Peyer's patch (tissue), 4 donors: ENCODE data around the gene COL6A3. TPM values are rescaled to one million over a fixed set of nuclear protein-coding genes. Genes with fewer than 3 reads are reported as not detected.
A peak's percentile ranks its signal among the peaks of the same experiment; 100 is the strongest.

Experiments used
- DNase-seq, 3 donors: peaks; one replicate each; pipeline ENCODE4 v3.0.0-alpha.2; 2017 to 2019
- H3K27ac ChIP-seq, 4 donors: fragments of 200-600 bp; sonication (generic); one replicate each; pipeline ENCODE4 v1.5.1; 2016 to 2019
- H3K27me3 ChIP-seq, 2 donors: fragments of 200-600 bp; sonication (generic); one replicate each; pipeline ENCODE4 v1.5.1; 2019
- H3K36me3 ChIP-seq, 3 donors: fragments of 200-600 bp; sonication (generic); one replicate each; pipeline ENCODE4 v1.5.1; 2016 to 2019
- H3K4me1 ChIP-seq, 4 donors: fragments of 200-600 bp; sonication (generic); one replicate each; pipeline ENCODE4 v1.5.1; 2016 to 2019
- H3K4me3 ChIP-seq, 4 donors: fragments of 200-600 bp; sonication (generic); 1 replicate in 3 of 4; 2 replicates in 1 of 4; pipeline ENCODE4 v1.5.1; 2016 to 2019; ENCODE audit warnings: mild to moderate bottlenecking in 1 of 4
- H3K9me3 ChIP-seq, 4 donors: fragments of 200-600 bp; sonication (generic); one replicate each; pipeline ENCODE4 v1.5.1; 2016 to 2019; ENCODE audit warnings: mild to moderate bottlenecking in 1 of 4
- CTCF ChIP-seq, 6 experiments: fragments of 450-650 bp in 4 of 6; fragments of 200-600 bp in 2 of 6; sonication (generic) in 1 of 6; IDR thresholded peaks; one replicate each; pipeline ENCODE4 v1.5.1; 2017 to 2019; ENCODE audit warnings: antibody characterized with exemption in 6 of 6, mild to moderate bottlenecking in 3 of 6, moderate library complexity in 1 of 6
- POLR2A ChIP-seq, 2 donors: fragments of 450-650 bp; IDR thresholded peaks; one replicate each; pipeline ENCODE4 v1.5.1; 2017; ENCODE audit warnings: antibody characterized with exemption in 2 of 2, mild to moderate bottlenecking in 2 of 2, moderate library complexity in 2 of 2
- total RNA-seq, 4 donors: library from RNA; depleted of rRNA; stranded (reverse); fragments of >200 nt; gene quantifications; one replicate each; pipeline ENCODE4 v1.1.0, GENCODE V29; 2016

Gene COL6A3
- total RNA-seq, 4 donors from 2014 or later, result 51.7 to 172 (median 71.0) TPM

- no peak for TF ChIP-seq CTCF (IDR thresholded peaks at IDR 0.05)
- TF ChIP-seq POLR2A (IDR thresholded peaks at IDR 0.05), result no peak
- H3K4me3 ChIP-seq, result no peak overlapping the region
- no peaks in the 10 kb centered on the region for H3K36me3 ChIP-seq
- H3K27me3 ChIP-seq, result no peaks in the 10 kb centered on the region
- peaks cover 0 to 14% (median 0%) of the 10 kb centered on the region in 4 donors for H3K4me1 ChIP-seq
- DNase-seq, result no peak
- H3K9me3 ChIP-seq, result no peaks in the 10 kb centered on the region
- H3K27ac ChIP-seq, result peak overlapping the region in 3 of 4 donors; percentile 43 to 78 (median 51)
These were observed 34.2 kb upstream of the COL6A3 start for GRCh38 chr2:237448171-237448570.

GRCh38 chr2:237447496-237447895 is 33.5 kb upstream of the COL6A3 start:
- H3K36me3 ChIP-seq, result no peaks in the 10 kb centered on the region

GRCh38 chr2:237446338-237446665 is 32.3 kb upstream of the COL6A3 start:
- H3K27ac ChIP-seq, result peak overlapping the region in 2 of 4 donors; percentile 26 to 48
- no peaks in the 10 kb centered on the region for H3K9me3 ChIP-seq
- no peak for DNase-seq
- H3K27me3 ChIP-seq, result no peaks in the 10 kb centered on the region
- no peak for TF ChIP-seq CTCF (IDR thresholded peaks at IDR 0.05)
- TF ChIP-seq POLR2A (IDR thresholded peaks at IDR 0.05), result no peak
- no peaks in the 10 kb centered on the region for H3K36me3 ChIP-seq
- H3K4me1 ChIP-seq, result peaks cover 0 to 14% (median 0%) of the 10 kb centered on the region in 4 donors
- no peak overlapping the region for H3K4me3 ChIP-seq

More at GRCh38 chr2:237447496-237447895, 33.5 kb upstream of the COL6A3 start:
- no peak for DNase-seq
- Histone ChIP-seq H3K4me1 (peaks cover 0 to 14% (median 0%) of the 10 kb centered on the region in 4 donors), H3K27me3 (no peaks in the 10 kb centered on the region), H3K4me3 (no peak overlapping the region), H3K27ac (no peak overlapping the region), H3K9me3 (no peaks in the 10 kb centered on the region)
- no peak for TF ChIP-seq POLR2A (IDR thresholded peaks at IDR 0.05)
- TF ChIP-seq CTCF (IDR thresholded peaks at IDR 0.05), result no peak

- Histone ChIP-seq H3K27me3 (no peaks in the 10 kb centered on the region), H3K27ac (peak overlapping the region in 2 of 4 donors; percentile 26 to 48)
These were observed 31.8 kb upstream of the COL6A3 start for GRCh38 chr2:237445611-237446337.

GRCh38 chr2:237444071-237444470 is 30.1 kb upstream of the COL6A3 start:
- peak overlapping the region in 2 of 4 donors; percentile 8 to 46 for H3K27ac ChIP-seq
- DNase-seq, result no peak
- H3K4me3 ChIP-seq, result no peak overlapping the region
- no peaks in the 10 kb centered on the region for H3K27me3 ChIP-seq
- no peak for TF ChIP-seq CTCF (IDR thresholded peaks at IDR 0.05)
- TF ChIP-seq POLR2A (IDR thresholded peaks at IDR 0.05), result no peak
- H3K4me1 ChIP-seq, result peaks cover 0 to 9% (median 0%) of the 10 kb centered on the region in 4 donors
- no peaks in the 10 kb centered on the region for H3K9me3 ChIP-seq
- H3K36me3 ChIP-seq, result no peaks in the 10 kb centered on the region

More at GRCh38 chr2:237445611-237446337, 31.8 kb upstream of the COL6A3 start:
- no peak for TF ChIP-seq CTCF (IDR thresholded peaks at IDR 0.05)
- TF ChIP-seq POLR2A (IDR thresholded peaks at IDR 0.05), result no peak
- no peaks in the 10 kb centered on the region for H3K36me3 ChIP-seq
- H3K4me1 ChIP-seq, result peaks cover 0 to 14% (median 0%) of the 10 kb centered on the region in 4 donors
- no peaks in the 10 kb centered on the region for H3K9me3 ChIP-seq
- no peak overlapping the region for H3K4me3 ChIP-seq
- DNase-seq, result no peak
